Ectodermal cell (in vitro differentiated cells): ENCODE measurements around the gene ERC1.
"Not testable (repeated sequence)": the region's sequence is repeated elsewhere in the genome, so short reads cannot be mapped to it uniquely, and the experiment has no call there.

Source experiments
- H3K27ac ChIP-seq: 2 replicates; pipeline ENCODE4 v1.7.0; 2013; ENCODE audit warnings: mild to moderate bottlenecking, low read depth, low read length; ENCODE audit not compliant: insufficient read depth, poor library complexity, severe bottlenecking
- H3K27me3 ChIP-seq: 2 replicates; pipeline ENCODE4 v1.7.0; 2013; ENCODE audit warnings: mild to moderate bottlenecking, low read length; ENCODE audit not compliant: insufficient read depth, control insufficient read depth, poor library complexity, severe bottlenecking
- H3K36me3 ChIP-seq: one replicate; pipeline ENCODE4 v1.7.0; 2013; ENCODE audit warnings: low read length; ENCODE audit not compliant: control insufficient read depth, insufficient read depth
- H3K4me1 ChIP-seq: one replicate; pipeline ENCODE4 v1.7.0; 2013; ENCODE audit warnings: low read length; ENCODE audit not compliant: control insufficient read depth, insufficient read depth
- H3K4me3 ChIP-seq: 2 replicates; pipeline ENCODE4 v1.7.0; 2013; ENCODE audit warnings: low read depth, low read length, control low read depth; ENCODE audit not compliant: insufficient read depth
- H3K9me3 ChIP-seq: 2 replicates; pipeline ENCODE4 v1.7.0; 2013; ENCODE audit warnings: mild to moderate bottlenecking, low read length, moderate library complexity; ENCODE audit not compliant: control insufficient read depth
- whole genome bisulfite sequencing, 2 experiments: methylation state at CpG; one replicate each; pipeline ENCODE4 v1.1.7; 2013; ENCODE audit warnings: missing lambda C conversion rate in 2 of 2; 5-methylcytosine and 5-hydroxymethylcytosine counted together

ERC1 gene

DNA sequence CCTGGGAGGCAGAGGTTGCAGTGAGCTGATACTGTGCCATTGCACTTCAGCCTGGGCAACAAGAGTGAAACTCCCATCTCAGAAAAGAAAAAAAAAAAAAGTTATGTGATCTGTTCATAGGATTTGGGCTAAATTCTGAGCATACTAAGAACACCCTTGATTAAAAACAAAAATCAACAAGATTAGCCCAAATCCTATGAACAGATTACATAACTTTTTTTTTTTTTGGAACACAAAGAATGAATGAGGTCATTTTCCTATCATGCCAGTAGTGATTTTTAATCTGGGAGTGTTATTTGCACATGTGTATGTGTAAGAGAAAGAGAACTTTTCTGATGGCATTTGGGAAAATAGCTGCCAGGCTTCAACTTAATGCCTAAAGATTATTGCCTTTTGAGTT lies 208.7 kb downstream of the ERC1 start:
- H3K4me3 ChIP-seq: no peak overlapping the region
- H3K4me1 ChIP-seq: no peaks in the 10 kb centered on the region
- H3K27me3 ChIP-seq: no peaks in the 10 kb centered on the region
- H3K9me3 ChIP-seq: no peaks in the 10 kb centered on the region
- H3K36me3 ChIP-seq: no peaks in the 10 kb centered on the region
- H3K27ac ChIP-seq: no peak overlapping the region

- H3K27me3 ChIP-seq: no peaks in the 10 kb centered on the region
- no peaks in the 10 kb centered on the region for H3K36me3 ChIP-seq
- H3K4me1 ChIP-seq: no peaks in the 10 kb centered on the region
- no peak overlapping the region for H3K4me3 ChIP-seq
- no CpG with 5 or more reads among the region's 2 CpGs for WGBS, 2 experiments
- H3K27ac ChIP-seq: no peak overlapping the region
- H3K9me3 ChIP-seq: no peaks in the 10 kb centered on the region
These were observed 210.0 kb downstream of the ERC1 start for GRCh38 chr12:1201030-1201429.

- Histone ChIP-seq H3K27me3 (no peaks in the 10 kb centered on the region), H3K9me3 (no peaks in the 10 kb centered on the region), H3K4me3 (no peak overlapping the region), H3K27ac (no peak overlapping the region), H3K4me1 (no peaks in the 10 kb centered on the region), H3K36me3 (no peaks in the 10 kb centered on the region)
- WGBS, 2 experiments: 96 to 97% methylated on average over 1 of the region's 1 CpG
These were observed 210.9 kb downstream of the ERC1 start for GRCh38 chr12:1201886-1202285.

GRCh38 chr12:1203735-1204019 lies 212.7 kb downstream of the ERC1 start:
- no peaks in the 10 kb centered on the region for H3K36me3 ChIP-seq
- H3K27ac ChIP-seq: no peak overlapping the region
- H3K4me3 ChIP-seq: no peak overlapping the region
- H3K4me1 ChIP-seq: no peaks in the 10 kb centered on the region
- H3K27me3 ChIP-seq: no peaks in the 10 kb centered on the region
- H3K9me3 ChIP-seq: no peaks in the 10 kb centered on the region

DNA sequence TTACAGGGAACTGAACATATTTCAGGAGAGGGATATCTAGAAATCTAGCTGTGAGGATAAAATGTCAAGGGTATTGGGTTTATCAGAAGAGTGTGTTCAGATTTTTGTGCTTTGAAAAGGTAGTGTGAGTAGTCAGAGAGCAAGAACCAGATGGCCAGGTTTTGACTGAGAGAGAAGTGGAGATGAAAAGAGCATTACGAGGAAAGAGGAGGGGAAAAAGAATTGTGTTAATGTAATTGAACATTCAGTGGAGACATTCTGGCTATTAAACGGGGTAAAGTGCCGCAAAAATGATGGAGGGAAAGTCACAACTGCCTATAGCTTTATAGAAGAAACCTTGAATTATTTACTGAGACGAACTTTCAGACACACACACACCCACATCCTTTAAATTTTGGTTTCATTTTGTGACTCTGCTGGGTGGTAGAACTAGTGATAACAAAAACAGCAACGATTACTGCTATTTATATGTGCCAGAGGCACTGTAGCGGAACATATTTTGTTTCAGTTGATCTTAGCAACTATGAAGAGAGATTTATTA lies 213.6 kb downstream of the ERC1 start:
- no peak overlapping the region for H3K27ac ChIP-seq
- WGBS, 2 experiments: 65 to 68% methylated on average over 5 to 6 of the region's 6 CpGs

GRCh38 chr12:1205512-1206060 lies 214.6 kb downstream of the ERC1 start:
- 67 to 69% methylated on average over 1 to 2 of the region's 4 CpGs for WGBS, 2 experiments

More for the DNA sequence above, 213.6 kb downstream of the ERC1 start:
- no peaks in the 10 kb centered on the region for H3K36me3 ChIP-seq
- no peaks in the 10 kb centered on the region for H3K4me1 ChIP-seq
- no peak overlapping the region for H3K4me3 ChIP-seq
- H3K9me3 ChIP-seq: no peaks in the 10 kb centered on the region
- H3K27me3 ChIP-seq: no peaks in the 10 kb centered on the region

GRCh38 chr12:1206118-1206734 lies 215.2 kb downstream of the ERC1 start:
- H3K36me3 ChIP-seq: no peaks in the 10 kb centered on the region
- no CpG with 5 or more reads among the region's 1 CpG for whole genome bisulfite sequencing, 2 experiments
- no peaks in the 10 kb centered on the region for H3K27me3 ChIP-seq
- no peak overlapping the region for H3K27ac ChIP-seq
- no peaks in the 10 kb centered on the region for H3K9me3 ChIP-seq
- H3K4me3 ChIP-seq: no peak overlapping the region
- H3K4me1 ChIP-seq: no peaks in the 10 kb centered on the region

More at GRCh38 chr12:1205512-1206060, 214.6 kb downstream of the ERC1 start:
- no peaks in the 10 kb centered on the region for H3K4me1 ChIP-seq
- no peak overlapping the region for H3K4me3 ChIP-seq
- no peaks in the 10 kb centered on the region for H3K9me3 ChIP-seq
- H3K27me3 ChIP-seq: no peaks in the 10 kb centered on the region
- no peak overlapping the region for H3K27ac ChIP-seq
- no peaks in the 10 kb centered on the region for H3K36me3 ChIP-seq

- Histone ChIP-seq H3K4me3 (no peak overlapping the region), H3K9me3 (no peaks in the 10 kb centered on the region), H3K4me1 (peaks cover 5% of the 10 kb centered on the region), H3K27ac (no peak overlapping the region), H3K36me3 (no peaks in the 10 kb centered on the region), H3K27me3 (no peaks in the 10 kb centered on the region)
- 94 to 98% methylated on average over 2 to 3 of the region's 4 CpGs for WGBS, 2 experiments
These were observed 216.3 kb downstream of the ERC1 start for GRCh38 chr12:1207276-1207675.

DNA sequence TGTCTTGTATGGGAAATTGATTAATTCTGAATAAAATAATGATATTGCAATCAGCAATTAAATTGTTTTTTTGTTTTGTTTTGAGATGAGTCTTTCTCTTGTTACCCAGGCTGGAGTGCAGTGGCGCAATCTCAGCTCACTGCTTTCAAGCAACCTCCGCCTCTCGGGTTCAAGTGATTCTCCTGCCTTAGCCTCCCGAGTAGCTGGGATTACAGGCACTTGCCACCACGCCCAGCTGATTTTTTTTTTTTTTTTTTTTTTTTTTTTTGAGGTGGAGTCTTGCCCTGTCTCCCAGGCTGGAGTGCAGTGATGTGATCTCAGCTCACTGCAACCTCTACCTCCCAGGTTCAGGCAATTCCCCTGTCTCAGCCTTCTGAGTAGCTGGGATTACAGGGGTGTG lies 217.7 kb downstream of the ERC1 start:
- not testable (repeated sequence) for H3K36me3 ChIP-seq, H3K9me3 ChIP-seq, H3K27ac ChIP-seq, H3K4me1 ChIP-seq, H3K27me3 ChIP-seq, H3K4me3 ChIP-seq
- WGBS, 2 experiments: 90 to 97% methylated on average over 4 to 5 of the region's 5 CpGs

- Histone ChIP-seq H3K4me3 (no peak overlapping the region), H3K27ac (peak overlapping the region; percentile 17), H3K4me1 (peaks cover 16% of the 10 kb centered on the region), H3K27me3 (no peaks in the 10 kb centered on the region), H3K36me3 (no peaks in the 10 kb centered on the region), H3K9me3 (no peaks in the 10 kb centered on the region)
- 63 to 70% methylated on average over 8 of the region's 8 CpGs for WGBS, 2 experiments
These were observed 221.5 kb downstream of the ERC1 start for GRCh38 chr12:1212526-1212925.

- H3K27ac ChIP-seq: no peak overlapping the region
- 96% methylated on average over 6 of the region's 6 CpGs for WGBS, 2 experiments
- peaks cover 21% of the 10 kb centered on the region for H3K4me1 ChIP-seq
- H3K36me3 ChIP-seq: no peaks in the 10 kb centered on the region
- H3K4me3 ChIP-seq: no peak overlapping the region
- no peaks in the 10 kb centered on the region for H3K9me3 ChIP-seq
- H3K27me3 ChIP-seq: no peaks in the 10 kb centered on the region
These were observed 222.2 kb downstream of the ERC1 start for GRCh38 chr12:1213205-1213604.
